Mucosa of descending colon (tissue), 3 donors: ENCODE data around the gene C1orf21. TPM values are rescaled to one million over a fixed set of nuclear protein-coding genes. Genes with fewer than 3 reads are reported as not detected.

ENCODE experiments used
- ATAC-seq: fragments of 200-7000 bp; cut with Tn5 transposase; one replicate; pipeline ENCODE4 v1.9.1; 2020; ENCODE audit warnings: mild to moderate bottlenecking, moderate library complexity
- DNase-seq, 3 donors: peaks; one replicate each; pipeline ENCODE4 v3.0.0-alpha.2; 2020
- H3K36me3 ChIP-seq: fragments of 200-600 bp; one replicate; pipeline ENCODE4 v1.8.0; 2021; ENCODE audit warnings: low read depth, mild to moderate bottlenecking
- H3K4me1 ChIP-seq: fragments of 200-600 bp; one replicate; pipeline ENCODE4 v1.8.0; 2021; ENCODE audit warnings: low read depth, mild to moderate bottlenecking
- H3K4me3 ChIP-seq: fragments of 200-600 bp; one replicate; pipeline ENCODE4 v1.8.0; 2021; ENCODE audit warnings: mild to moderate bottlenecking
- H3K9me3 ChIP-seq: fragments of 200-600 bp; one replicate; pipeline ENCODE4 v1.8.0; 2021; ENCODE audit warnings: mild to moderate bottlenecking
- CTCF ChIP-seq: fragments of 200-600 bp; IDR thresholded peaks from one replicate; pipeline ENCODE4 v1.8.0; 2022; ENCODE audit warnings: antibody characterized with exemption, mild to moderate bottlenecking
- intact Hi-C, 2 donors: fragments of 100-400 bp; cut with DNase I in 1 of 2; cut with micrococcal nuclease in 1 of 2; formaldehyde crosslinking; loops; one replicate each; pipeline versions ENCODE4 v1.11.0 to v1.11.1; 2022; cut with DNase I, micrococcal nuclease
- total RNA-seq, 3 donors: library from RNA; stranded (reverse); fragmentation: NEBNext Ultra II Directional in 2 of 3; extraction: Animal tissue kit (Norgen Biotek cat#: 25700) in 2 of 3; gene quantifications; one replicate each; pipeline versions ENCODE4 v1.2.1 to v1.2.4, GENCODE V29; 2021 to 2023
- donor health status: DM: no; HTN: no; CAD: no; lungs with moderate emphysema.
- donor health status: DM: no; HTN: no; CAD: no.
- donor health status: DM: no; HTN: yes; CAD: no.

C1orf21 gene
- total RNA-seq, 3 donors from 2014 or later: 70.9 to 109 (median 96.8) TPM

- Histone ChIP-seq H3K4me1 (peaks cover 10% of the 10 kb centered on the region), H3K36me3 (no peaks in the 10 kb centered on the region), H3K4me3 (no peak overlapping the region), H3K9me3 (no peaks in the 10 kb centered on the region)
- intact Hi-C loops: no loop called here
- ATAC-seq (no peak), DNase-seq (no peak)
- no peak for TF ChIP-seq CTCF
These were observed 230.7 kb downstream of the C1orf21 start for GRCh38 chr1:184617433-184618029.

- Histone ChIP-seq H3K36me3 (no peaks in the 10 kb centered on the region), H3K4me1 (peaks cover 20% of the 10 kb centered on the region), H3K4me3 (no peak overlapping the region), H3K9me3 (no peaks in the 10 kb centered on the region)
- DNase-seq (no peak), ATAC-seq (no peak)
- intact Hi-C loops: no loop called here
- TF ChIP-seq CTCF: no peak
These were observed 232.0 kb downstream of the C1orf21 start for GRCh38 chr1:184618851-184619250.

- no peaks in the 10 kb centered on the region for H3K9me3 ChIP-seq
- TF ChIP-seq CTCF: no peak
- H3K4me3 ChIP-seq: no peak overlapping the region
- no peaks in the 10 kb centered on the region for H3K36me3 ChIP-seq
- intact Hi-C loops: no loop called here
- peaks cover 20% of the 10 kb centered on the region for H3K4me1 ChIP-seq
- ATAC-seq (no peak), DNase-seq (no peak)
These were observed 233.6 kb downstream of the C1orf21 start for GRCh38 chr1:184620469-184620868.

- ATAC-seq: no peak
- Histone ChIP-seq H3K4me3 (no peak overlapping the region), H3K9me3 (no peaks in the 10 kb centered on the region), H3K4me1 (peaks cover 20% of the 10 kb centered on the region), H3K36me3 (no peaks in the 10 kb centered on the region)
- no peak for TF ChIP-seq CTCF
- intact Hi-C loops: no loop called here
- DNase-seq: no peak
These were observed 234.4 kb downstream of the C1orf21 start for GRCh38 chr1:184621260-184621659.

GRCh38 chr1:184622136-184622823 lies 235.5 kb downstream of the C1orf21 start:
- DNase-seq: peak; percentile 75 to 88 (median 75)
- H3K4me1 ChIP-seq: peaks cover 20% of the 10 kb centered on the region
- ATAC-seq: peak; percentile 95
- TF ChIP-seq CTCF: no peak
- intact Hi-C loops: no loop called here
- no peak overlapping the region for H3K4me3 ChIP-seq
- no peaks in the 10 kb centered on the region for H3K36me3 ChIP-seq
- no peaks in the 10 kb centered on the region for H3K9me3 ChIP-seq
